Astrocyte of the spinal cord (primary cell): ENCODE results near the gene CARF.

Source experiments
- DNase-seq: peaks from one replicate; pipeline ENCODE4 v3.0.0; 2011; ENCODE audit warnings: low read depth, low spot score
- H3K4me3 ChIP-seq: 2 replicates; pipeline ENCODE4 v1.5.1; 2011; ENCODE audit warnings: low read depth, mild to moderate bottlenecking, low read length, moderate library complexity
- in situ Hi-C: cut with HindIII; loops from 2 replicates; pipeline ENCODE4 v1.10.0; 2017; ENCODE audit warnings: low sequenced_read_pairs
- TF ChIP-seq, protein P1 (sequence below): IDR thresholded peaks from 2 replicates; pipeline ENCODE4 v1.5.1; 2012; ENCODE audit warnings: low read depth, mild to moderate bottlenecking, low read length, inconsistent platforms

CARF gene, protein sequence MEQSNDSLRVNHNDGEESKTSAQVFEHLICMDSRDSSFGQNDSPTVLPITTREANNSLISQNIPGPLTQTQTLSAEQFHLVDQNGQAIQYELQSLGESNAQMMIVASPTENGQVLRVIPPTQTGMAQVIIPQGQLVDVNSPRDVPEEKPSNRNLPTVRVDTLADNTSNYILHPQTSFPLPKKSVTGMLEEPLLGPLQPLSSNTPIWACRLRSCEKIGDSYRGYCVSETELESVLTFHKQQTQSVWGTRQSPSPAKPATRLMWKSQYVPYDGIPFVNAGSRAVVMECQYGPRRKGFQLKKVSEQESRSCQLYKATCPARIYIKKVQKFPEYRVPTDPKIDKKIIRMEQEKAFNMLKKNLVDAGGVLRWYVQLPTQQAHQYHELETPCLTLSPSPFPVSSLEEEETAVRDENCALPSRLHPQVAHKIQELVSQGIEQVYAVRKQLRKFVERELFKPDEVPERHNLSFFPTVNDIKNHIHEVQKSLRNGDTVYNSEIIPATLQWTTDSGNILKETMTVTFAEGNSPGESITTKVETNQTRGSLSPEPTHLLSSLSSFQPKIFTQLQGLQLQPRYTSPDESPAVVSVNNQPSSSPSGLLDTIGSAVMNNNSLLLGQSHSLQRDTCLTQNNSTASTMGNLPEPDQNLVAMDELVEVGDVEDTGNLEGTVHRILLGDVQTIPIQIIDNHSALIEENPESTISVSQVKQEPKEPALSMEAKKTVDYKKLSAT

DNA sequence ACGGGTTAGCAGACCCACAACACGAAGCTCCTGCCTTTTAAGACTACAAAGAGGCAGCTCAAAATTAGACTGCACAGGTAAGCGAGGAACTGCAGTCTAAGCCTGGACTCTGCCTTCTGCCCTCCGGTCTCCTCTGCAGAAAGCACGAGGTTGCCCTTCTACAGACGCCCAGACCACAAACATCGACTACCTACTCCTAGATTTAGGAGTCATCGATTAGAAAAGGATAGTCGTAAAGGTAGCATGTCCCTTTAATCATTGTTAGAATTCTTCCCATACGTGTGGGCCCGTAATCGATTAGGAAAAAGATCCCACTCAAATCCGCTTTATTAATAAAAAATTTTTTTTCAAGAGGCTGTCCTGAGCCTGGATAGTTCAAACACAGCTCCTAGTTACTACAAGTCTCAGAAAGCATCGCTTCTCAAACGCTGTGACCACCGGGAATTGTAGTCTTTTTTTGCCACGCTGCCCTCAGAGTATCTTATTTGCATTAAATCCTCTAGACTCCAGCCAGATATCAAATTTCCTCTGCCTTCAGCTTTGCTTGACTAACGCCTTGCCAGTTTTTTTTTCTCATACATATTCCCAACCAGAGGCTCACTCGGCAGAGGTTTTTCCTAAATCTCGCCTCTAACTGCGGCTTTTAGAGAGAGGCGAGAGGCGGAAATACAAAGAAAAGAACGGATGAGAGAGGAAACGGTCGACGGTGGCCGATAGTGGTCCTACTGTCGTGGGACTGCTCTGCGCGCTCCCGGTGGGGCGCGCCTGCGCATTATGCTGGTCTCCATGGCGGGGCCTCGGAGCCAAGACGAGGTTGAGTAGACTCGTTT is at the start of gene CARF, which contains the start of gene WDR12:
Gene CARF (plus strand): TSS at position 764 of the 830 bp plus-strand sequence. CDS start 29,628 bp downstream, outside the sequence.
Gene WDR12 (minus strand): TSS at position 162 of the 830 bp plus-strand sequence. CDS start 197 bp downstream, outside the sequence.
- H3K4me3 ChIP-seq, result peak within 1 kb of the TSS; percentile 90
- peak; percentile 96 for DNase-seq
- in situ Hi-C loops, result no loop called here
- TF ChIP-seq, protein P1, sequence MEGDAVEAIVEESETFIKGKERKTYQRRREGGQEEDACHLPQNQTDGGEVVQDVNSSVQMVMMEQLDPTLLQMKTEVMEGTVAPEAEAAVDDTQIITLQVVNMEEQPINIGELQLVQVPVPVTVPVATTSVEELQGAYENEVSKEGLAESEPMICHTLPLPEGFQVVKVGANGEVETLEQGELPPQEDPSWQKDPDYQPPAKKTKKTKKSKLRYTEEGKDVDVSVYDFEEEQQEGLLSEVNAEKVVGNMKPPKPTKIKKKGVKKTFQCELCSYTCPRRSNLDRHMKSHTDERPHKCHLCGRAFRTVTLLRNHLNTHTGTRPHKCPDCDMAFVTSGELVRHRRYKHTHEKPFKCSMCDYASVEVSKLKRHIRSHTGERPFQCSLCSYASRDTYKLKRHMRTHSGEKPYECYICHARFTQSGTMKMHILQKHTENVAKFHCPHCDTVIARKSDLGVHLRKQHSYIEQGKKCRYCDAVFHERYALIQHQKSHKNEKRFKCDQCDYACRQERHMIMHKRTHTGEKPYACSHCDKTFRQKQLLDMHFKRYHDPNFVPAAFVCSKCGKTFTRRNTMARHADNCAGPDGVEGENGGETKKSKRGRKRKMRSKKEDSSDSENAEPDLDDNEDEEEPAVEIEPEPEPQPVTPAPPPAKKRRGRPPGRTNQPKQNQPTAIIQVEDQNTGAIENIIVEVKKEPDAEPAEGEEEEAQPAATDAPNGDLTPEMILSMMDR, result no peak

GRCh38 chr2:202870431-202871299 is 41.4 kb upstream of the CARF start:
- in situ Hi-C loops, result no loop called here
- TF ChIP-seq, protein P1, result peak; percentile 51
- peak overlapping the region; percentile 75 for H3K4me3 ChIP-seq
- DNase-seq, result peak; percentile 53

- in situ Hi-C loops, result no loop called here
- peak; percentile 71 for DNase-seq
- peak within 1 kb of the TSS; percentile 75 for H3K4me3 ChIP-seq
- TF ChIP-seq, protein P1, result peak; percentile 2
Observed at GRCh38 chr2:202871300-202872141, 40.6 kb upstream of the CARF start, which contains the start of gene ICA1L. TSS of gene ICA1L (minus strand) at chr2:202871766. CDS start at chr2:202829009, 42,757 bp downstream.

DNA sequence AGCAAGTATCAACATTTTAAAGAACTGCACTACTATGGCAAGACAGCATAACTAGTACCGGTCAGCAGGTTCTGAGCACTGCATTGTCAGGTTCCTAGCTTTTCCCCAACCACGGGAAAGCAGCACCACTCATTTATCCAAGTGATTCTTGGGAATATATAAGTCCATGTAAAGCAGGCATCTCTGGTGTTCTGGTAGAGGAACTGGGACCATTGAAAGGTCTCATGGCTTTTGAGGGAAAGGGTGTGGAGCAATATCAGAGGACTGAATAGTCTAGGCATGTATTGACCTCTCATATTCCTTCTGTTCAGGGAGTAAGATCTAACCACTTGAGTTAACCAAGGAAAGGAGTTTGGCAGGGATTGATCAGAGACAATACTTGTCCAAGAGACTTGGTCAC is 34.4 kb upstream of the CARF start:
- TF ChIP-seq, protein P1, result no peak
- no peak for DNase-seq
- H3K4me3 ChIP-seq, result no peak overlapping the region
- in situ Hi-C loops, result no loop called here

DNA sequence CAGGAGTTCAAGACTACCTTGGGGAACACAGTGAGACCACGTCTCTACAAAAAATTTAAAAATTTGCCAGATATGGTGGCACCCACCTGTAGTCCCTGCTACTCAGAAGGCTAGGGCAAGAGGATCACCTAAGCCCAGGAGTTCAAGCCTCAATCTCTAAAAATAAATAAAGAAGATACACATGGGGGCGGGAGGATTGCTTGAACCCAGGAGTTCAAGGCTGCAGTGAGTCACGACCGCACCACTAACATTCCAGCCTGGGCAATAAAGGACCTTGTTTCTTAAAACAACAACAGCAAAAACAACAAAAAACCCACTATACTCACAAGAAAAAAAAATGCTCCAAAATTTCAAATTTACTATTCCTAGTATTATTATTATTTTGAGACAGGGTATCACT is 30.5 kb upstream of the CARF start:
- no peak for DNase-seq
- in situ Hi-C loops, result no loop called here
- no peak overlapping the region for H3K4me3 ChIP-seq
- TF ChIP-seq, protein P1, result no peak
